GM18499 (cell line): Measurements from ENCODE around the gene DDX1.

Experiments
- ATAC-seq: cut with Tn5 transposase; IDR thresholded peaks from one replicate; pipeline ENCODE4 v1.9.1; 2021; ENCODE audit warnings: moderate number of reproducible peaks; ENCODE audit not compliant: insufficient read depth, unreplicated experiment

DDX1 gene

GRCh38 chr2:15642011-15642814, 50.5 kb downstream of the DDX1 start:
- ATAC-seq: no peak

GRCh38 chr2:15642815-15643500, 51.3 kb downstream of the DDX1 start:
- no peak for ATAC-seq

- no peak for ATAC-seq
Measured at GRCh38 chr2:15643791-15644585, 52.3 kb downstream of the DDX1 start.

- no peak for ATAC-seq
Measured at GRCh38 chr2:15645300-15645699, 53.6 kb downstream of the DDX1 start.

- no peak for ATAC-seq
Measured at GRCh38 chr2:15645720-15646385, 54.2 kb downstream of the DDX1 start.

- no peak for ATAC-seq
Measured at GRCh38 chr2:15646661-15647060, 55.0 kb downstream of the DDX1 start.

- no peak for ATAC-seq
Measured at GRCh38 chr2:15647622-15648590, 56.2 kb downstream of the DDX1 start.

GRCh38 chr2:15648593-15649525, 57.2 kb downstream of the DDX1 start:
- no peak for ATAC-seq

- ATAC-seq: no peak
Measured at GRCh38 chr2:15649561-15650255, 58.0 kb downstream of the DDX1 start.

GRCh38 chr2:15650616-15651366, 59.1 kb downstream of the DDX1 start:
- ATAC-seq: no peak

- ATAC-seq: no peak
Measured at GRCh38 chr2:15651367-15651727, 59.7 kb downstream of the DDX1 start.

- ATAC-seq: no peak
Measured at GRCh38 chr2:15652252-15652651, 60.6 kb downstream of the DDX1 start.

- no peak for ATAC-seq
Measured at GRCh38 chr2:15652801-15653200, 61.1 kb downstream of the DDX1 start.

- ATAC-seq: no peak
Measured at GRCh38 chr2:15653806-15654726, 62.4 kb downstream of the DDX1 start.

- ATAC-seq: no peak
Measured at GRCh38 chr2:15654727-15655073, 63.0 kb downstream of the DDX1 start.
